Measurements from ENCODE around the gene TRABD2A. TPM values are rescaled to one million over a fixed set of nuclear protein-coding genes. Genes with fewer than 3 reads are reported as not detected.
"Not testable (repeated sequence)": the region's sequence is repeated elsewhere in the genome, so short reads cannot be mapped to it uniquely, and the experiment has no call there.

TRABD2A gene
- total RNA-seq, 3 donors from 2014 or later (not counting 1 experiment from before 2014, with no cell fraction given), result 1.4 to 6.3 (median 6.3) TPM

GRCh38 chr2:84776011-84776410 is 104.9 kb downstream of the TRABD2A start:
- peaks cover 1% of the 10 kb centered on the region for H3K4me1 ChIP-seq (ENCODE audit: control insufficient read depth, insufficient read depth, low read length)
- Mint-ChIP-seq H3K27ac (no peak overlapping the region), H3K27me3 (ENCODE audit: low read depth in 2 of 2) (no peaks in the 10 kb centered on the region), H3K4me3 (no peak overlapping the region), H3K36me3 (peaks cover 38% of the 10 kb centered on the region), H3K9me3 (peaks cover 11 to 24% of the 10 kb centered on the region in 2 donors), H3K4me1 (peaks cover 25 to 26% of the 10 kb centered on the region in 2 donors)
- no CpG with 5 or more reads among the region's 1 CpG for WGBS (ENCODE audit: insufficient coverage)
- no peak for DNase-seq
- no peak for TF ChIP-seq CTCF (IDR thresholded peaks at IDR 0.05)
- H3K4me3 ChIP-seq (ENCODE audit: low read length), result no peak overlapping the region
- intact Hi-C loops (cut with micrococcal nuclease), result no loop called here
- no peaks in the 10 kb centered on the region for H3K27me3 ChIP-seq (ENCODE audit: control insufficient read depth, insufficient read depth, low read length)
- no peak for ATAC-seq
- no peaks in the 10 kb centered on the region for H3K36me3 ChIP-seq (ENCODE audit: control insufficient read depth, insufficient read depth, low read length)
- no peak overlapping the region for H3K27ac ChIP-seq (ENCODE audit: low read length)
- H3K9me3 ChIP-seq (ENCODE audit: control insufficient read depth, insufficient read depth, low read length), result peaks cover 1% of the 10 kb centered on the region

DNA sequence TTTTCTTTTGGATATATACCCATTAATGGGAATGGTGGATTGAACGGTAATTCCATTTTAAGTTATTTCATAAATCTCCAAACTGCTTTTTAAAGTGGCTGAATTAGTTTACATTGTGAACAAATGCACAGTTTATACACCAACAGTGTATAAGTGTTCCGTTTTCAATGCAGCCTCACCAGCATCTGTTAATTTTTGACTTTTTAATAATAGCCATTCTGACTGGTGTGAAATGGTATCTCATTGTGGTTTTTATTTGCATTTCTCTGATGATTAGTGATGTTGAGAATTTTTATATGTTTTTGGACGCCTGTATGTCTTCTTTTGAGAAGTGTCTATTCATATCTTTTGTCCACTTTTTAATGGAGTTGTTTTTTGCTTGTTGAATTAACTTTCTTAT is 107.3 kb downstream of the TRABD2A start:
- peaks cover 41% of the 10 kb centered on the region for H3K36me3 Mint-ChIP-seq
- H3K4me1 Mint-ChIP-seq; H3K4me3 ChIP-seq (ENCODE audit: low read length); intact Hi-C loops (cut with micrococcal nuclease); H3K9me3 ChIP-seq (ENCODE audit: control insufficient read depth, insufficient read depth, low read length); ATAC-seq; H3K27ac ChIP-seq (ENCODE audit: low read length); H3K36me3 ChIP-seq (ENCODE audit: control insufficient read depth, insufficient read depth, low read length); H3K4me1 ChIP-seq (ENCODE audit: control insufficient read depth, insufficient read depth, low read length); H3K27me3 ChIP-seq (ENCODE audit: control insufficient read depth, insufficient read depth, low read length); H3K4me3 Mint-ChIP-seq; H3K27me3 Mint-ChIP-seq (ENCODE audit: low read depth in 2 of 2); H3K27ac Mint-ChIP-seq; DNase-seq: not testable (repeated sequence)
- WGBS (ENCODE audit: insufficient coverage), result no CpG with 5 or more reads among the region's 3 CpGs
- H3K9me3 Mint-ChIP-seq, result peaks cover 9 to 25% of the 10 kb centered on the region in 2 donors

Other genes starting within 250 kb of the TRABD2A start
- gene TMSB10, start 24.6 kb upstream of the TRABD2A start, total RNA-seq, result 1,000 to 10,000 TPM; 1,247 to 1,683 (median 1,557) TPM
- 10 to 100 TPM; 70.8 to 81.4 (median 77.1) TPM for gene KCMF1, start 90.1 kb upstream of the TRABD2A start, total RNA-seq

All from natural killer cell (primary cell).